OCI-LY7 (cell line): Measurements from ENCODE around the gene CRADD. TPM values are rescaled to one million over a fixed set of nuclear protein-coding genes. Genes with fewer than 3 reads are reported as not detected.

Experiments used
- BruUV-seq: library from RNA; stranded (reverse); fragments of 400-500 nt; replicated peaks from 2 replicates; lab custom pipeline; 2021; lab: Mats Ljungman, UMichigan
- CTCF ChIA-PET: fragments of 300-600 bp; sonication (Branson Sonifier 250); formaldehyde crosslinking; loops from one replicate; lab custom pipeline; 2022; ENCODE audit warnings: antibody characterized with exemption; ENCODE audit not compliant: unreplicated experiment; lab: Charles Lee
- POLR2A ChIA-PET: fragments of 300-600 bp; sonication (Branson Sonifier 250); formaldehyde crosslinking; loops from one replicate; lab custom pipeline; 2022; ENCODE audit warnings: antibody characterized with exemption; lab: Charles Lee
- DNase-seq: peaks from one replicate; pipeline ENCODE4 v3.0.0-alpha.2; 2015; ENCODE audit warnings: low spot score
- H2AFZ ChIP-seq: fragments of 200-600 bp; sonication (generic), shearing (Covaris generic); 2 replicates; pipeline ENCODE4 v1.6.1; 2014; ENCODE audit warnings: mild to moderate bottlenecking, antibody characterized with exemption, low read length, moderate library complexity
- H3K27ac ChIP-seq: fragments of 200-600 bp; sonication (generic); 2 replicates; pipeline ENCODE4 v1.5.1; 2014; ENCODE audit warnings: mixed run types, low read depth, mild to moderate bottlenecking, moderate library complexity, low read length, inconsistent platforms; ENCODE audit not compliant: poor library complexity, severe bottlenecking
- H3K36me3 ChIP-seq: fragments of 200-600 bp; sonication (generic); 2 replicates; pipeline ENCODE4 v1.6.1; 2014; ENCODE audit warnings: mild to moderate bottlenecking, antibody characterized with exemption, low read length, moderate library complexity, mixed read lengths; ENCODE audit not compliant: insufficient read depth
- H3K4me1 ChIP-seq: fragments of 200-600 bp; sonication (generic); 2 replicates; pipeline ENCODE4 v1.5.1; 2014; ENCODE audit warnings: mild to moderate bottlenecking, low read length; ENCODE audit not compliant: insufficient read depth, poor library complexity, severe bottlenecking
- H3K4me2 ChIP-seq: fragments of 200-600 bp; sonication (generic); 2 replicates; pipeline ENCODE4 v1.6.1; 2014; ENCODE audit warnings: mild to moderate bottlenecking, low read length
- H3K4me3 ChIP-seq: fragments of 200-600 bp; sonication (generic); 2 replicates; pipeline ENCODE4 v1.5.1; 2014; ENCODE audit warnings: mild to moderate bottlenecking, low read depth, low read length; ENCODE audit not compliant: poor library complexity, severe bottlenecking
- H3K79me2 ChIP-seq: fragments of 200-600 bp; sonication (generic); 2 replicates; pipeline ENCODE4 v1.6.1; 2016; ENCODE audit warnings: low read depth, mild to moderate bottlenecking, low read length, moderate library complexity, mixed read lengths; ENCODE audit not compliant: insufficient read depth
- H3K9me2 ChIP-seq: fragments of 200-600 bp; sonication (generic); 2 replicates; pipeline ENCODE4 v1.6.1; 2016; ENCODE audit warnings: mild to moderate bottlenecking, low read length, mixed read lengths; ENCODE audit not compliant: insufficient read depth
- H3K9me3 ChIP-seq: fragments of 200-600 bp; sonication (generic); 2 replicates; pipeline ENCODE4 v1.6.1; 2014; ENCODE audit warnings: mild to moderate bottlenecking, mixed run types, low read length, mixed read lengths
- H4K20me1 ChIP-seq: fragments of 200-600 bp; sonication (generic); 2 replicates; pipeline ENCODE4 v1.6.1; 2014; ENCODE audit warnings: mild to moderate bottlenecking, antibody characterized with exemption, low read length, moderate library complexity, mixed read lengths; ENCODE audit not compliant: insufficient read depth
- CTCF ChIP-seq: fragments of 200-600 bp; sonication (generic); conservative IDR thresholded peaks from 2 replicates; pipeline ENCODE4 v1.5.1; 2014; ENCODE audit warnings: mild to moderate bottlenecking, antibody characterized with exemption, low read length, moderate library complexity, mixed read lengths
- EZH2phosphoT487 ChIP-seq: fragments of 200-600 bp; sonication (generic); IDR thresholded peaks from 2 replicates; pipeline ENCODE4 v1.6.1; 2018; ENCODE audit warnings: low read depth, borderline replicate concordance, mild to moderate bottlenecking, mixed run types, antibody characterized with exemption, low read length, moderate library complexity, mixed read lengths
- intact Hi-C: fragments of 100-400 bp; cut with micrococcal nuclease; formaldehyde crosslinking; loops from one replicate; pipeline ENCODE4 v1.10.0; 2022; ENCODE audit not compliant: unreplicated experiment
- total RNA-seq, 2 experiments: library from RNA; depleted of rRNA in 1 of 2; stranded (reverse); fragments of >200 nt in 1 of 2; shearing (Covaris generic) in 1 of 2; gene quantifications; 2 replicates each; pipeline ENCODE4 v1.2.3, GENCODE V29; 2014 to 2022

The CRADD gene
- total RNA-seq, 2 experiments from 2014 or later, result 10.5 to 16.8 TPM

GRCh38 chr12:93727195-93727811, 50.1 kb downstream of the CRADD start:
- no peaks in the 10 kb centered on the region for H4K20me1 ChIP-seq
- H3K9me2 ChIP-seq, result no peaks in the 10 kb centered on the region
- intact Hi-C loops, result no loop called here
- H3K9me3 ChIP-seq, result no peaks in the 10 kb centered on the region
- DNase-seq, result no peak
- no peaks in the 10 kb centered on the region for H3K79me2 ChIP-seq
- CTCF ChIA-PET, result no interaction called here
- no peak for TF ChIP-seq EZH2phosphoT487
- TF ChIP-seq CTCF, result no peak
- H3K4me1 ChIP-seq, result no peaks in the 10 kb centered on the region
- no peak overlapping the region for H2AFZ ChIP-seq
- H3K27ac ChIP-seq, result no peak overlapping the region
- BruUV-seq, result no TSS peak
- POLR2A ChIA-PET, result no interaction called here
- H3K4me2 ChIP-seq, result no peak overlapping the region
- no peaks in the 10 kb centered on the region for H3K36me3 ChIP-seq
- no peak overlapping the region for H3K4me3 ChIP-seq

DNA sequence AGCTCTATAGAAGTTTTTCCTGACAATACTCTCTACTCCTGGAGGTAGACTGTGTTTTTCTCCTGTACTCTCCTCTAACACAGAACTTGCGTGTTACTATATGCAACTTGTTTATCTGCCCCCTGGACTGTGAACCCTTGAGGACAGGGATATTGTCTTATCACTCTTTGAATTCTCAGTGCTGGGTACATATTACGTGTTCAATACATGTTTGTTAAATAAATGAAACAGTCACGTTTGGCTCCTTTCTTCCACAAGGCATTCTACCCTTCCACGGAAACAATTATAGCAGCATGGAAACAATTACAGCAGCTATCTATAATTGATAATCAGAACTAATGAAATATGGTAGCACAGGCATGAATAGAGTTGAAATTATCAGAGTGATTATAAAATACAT, 50.7 kb downstream of the CRADD start:
- Histone ChIP-seq H3K4me2 (no peak overlapping the region), H3K9me3 (no peaks in the 10 kb centered on the region), H3K9me2 (no peaks in the 10 kb centered on the region), H3K27ac (no peak overlapping the region), H3K4me1 (no peaks in the 10 kb centered on the region), H2AFZ (no peak overlapping the region), H4K20me1 (no peaks in the 10 kb centered on the region), H3K36me3 (no peaks in the 10 kb centered on the region), H3K4me3 (no peak overlapping the region), H3K79me2 (no peaks in the 10 kb centered on the region)
- CTCF ChIA-PET, result no interaction called here
- intact Hi-C loops, result no loop called here
- no peak for TF ChIP-seq CTCF
- TF ChIP-seq EZH2phosphoT487, result no peak
- POLR2A ChIA-PET, result no interaction called here
- DNase-seq, result no peak
- no TSS peak for BruUV-seq

GRCh38 chr12:93729934-93730333, 52.8 kb downstream of the CRADD start:
- H3K4me1 ChIP-seq, result no peaks in the 10 kb centered on the region
- no peaks in the 10 kb centered on the region for H3K79me2 ChIP-seq
- H3K9me3 ChIP-seq, result no peaks in the 10 kb centered on the region
- no peak overlapping the region for H2AFZ ChIP-seq
- ChIA-PET CTCF (no interaction called here), POLR2A (interaction anchor here (1.1 kb wide), 1 partner anchor 11 kb away, joined by 3 read pairs; no protein-coding TSS in a partner anchor)
- no peak overlapping the region for H3K27ac ChIP-seq
- TF ChIP-seq CTCF (no peak), EZH2phosphoT487 (no peak)
- intact Hi-C loops, result no loop called here
- no peak overlapping the region for H3K4me3 ChIP-seq
- no peaks in the 10 kb centered on the region for H3K9me2 ChIP-seq
- no peak overlapping the region for H3K4me2 ChIP-seq
- H4K20me1 ChIP-seq, result no peaks in the 10 kb centered on the region
- H3K36me3 ChIP-seq, result no peaks in the 10 kb centered on the region
- no peak for DNase-seq
- no TSS peak for BruUV-seq
